NCI-H2227 (cell line): Measurements from ENCODE around the gene GPC4.
"Not testable (repeated sequence)": the region's sequence is repeated elsewhere in the genome, so short reads cannot be mapped to it uniquely, and the experiment has no call there.

Experiments
- DNase-seq: peaks from one replicate; lab custom pipeline; 2025; ENCODE audit not compliant: unreplicated experiment; lab: John Stamatoyannopoulos, UW

Gene GPC4

DNA sequence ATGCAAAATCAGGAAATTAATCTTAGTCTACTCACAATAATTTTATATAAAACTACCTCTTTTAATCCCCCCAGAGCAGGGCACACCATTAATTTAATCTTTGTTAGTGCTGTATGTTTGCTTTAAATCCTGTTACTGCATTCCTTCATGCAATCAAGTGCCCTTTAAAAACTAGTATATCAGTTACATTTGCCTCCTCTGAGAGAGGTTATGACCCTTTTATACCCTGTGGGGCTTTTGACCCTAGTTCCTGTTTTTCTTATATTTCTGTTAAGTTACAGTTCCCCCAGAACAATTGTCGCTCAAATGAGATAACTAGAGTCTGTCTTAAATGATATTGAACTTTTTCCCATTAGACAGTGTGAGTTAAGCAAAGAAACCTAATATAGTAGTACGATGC lies 46.2 kb downstream of the GPC4 start:
- DNase-seq: no peak

DNA sequence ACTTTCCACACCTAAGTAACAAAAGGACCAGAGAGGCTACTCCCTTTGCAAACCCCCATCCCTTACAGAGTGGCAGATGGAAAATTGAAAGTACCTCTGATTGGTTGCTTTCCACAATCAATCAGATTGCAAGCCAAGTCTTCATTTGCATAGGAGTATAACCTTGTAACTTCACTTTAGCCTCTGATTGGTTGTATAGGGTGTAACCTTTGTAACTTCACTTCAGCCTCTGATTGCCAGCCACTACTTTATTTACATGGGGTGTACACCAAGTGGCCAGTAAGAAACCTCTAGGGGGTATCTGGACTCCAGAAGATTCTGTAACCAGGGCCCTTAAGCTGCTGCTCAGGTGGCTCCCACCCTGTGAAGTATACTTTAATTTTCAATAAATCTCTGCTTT lies 48.6 kb downstream of the GPC4 start:
- no peak for DNase-seq

GRCh38 chrX:133365871-133366611 lies 49.2 kb downstream of the GPC4 start:
- DNase-seq: no peak

DNA sequence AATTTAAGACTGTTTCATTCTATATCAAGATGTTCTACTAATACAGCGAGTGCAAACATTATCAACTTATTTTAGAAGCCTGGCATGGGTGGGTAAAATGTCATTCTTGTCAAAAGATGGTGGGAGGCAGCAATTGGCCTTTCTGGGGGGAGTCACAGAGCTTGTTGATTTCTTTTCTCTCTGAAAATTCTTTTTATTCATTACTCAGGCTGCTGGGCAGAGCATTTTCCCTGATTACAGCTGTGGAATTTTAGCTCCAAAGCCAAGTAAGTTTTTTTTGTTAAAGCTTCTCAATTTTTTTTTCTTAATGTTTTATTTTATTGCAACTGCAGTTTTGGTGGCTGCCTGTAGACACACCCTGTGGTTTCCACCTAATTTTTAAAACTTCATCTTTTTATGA lies 50.4 kb downstream of the GPC4 start:
- no peak for DNase-seq

DNA sequence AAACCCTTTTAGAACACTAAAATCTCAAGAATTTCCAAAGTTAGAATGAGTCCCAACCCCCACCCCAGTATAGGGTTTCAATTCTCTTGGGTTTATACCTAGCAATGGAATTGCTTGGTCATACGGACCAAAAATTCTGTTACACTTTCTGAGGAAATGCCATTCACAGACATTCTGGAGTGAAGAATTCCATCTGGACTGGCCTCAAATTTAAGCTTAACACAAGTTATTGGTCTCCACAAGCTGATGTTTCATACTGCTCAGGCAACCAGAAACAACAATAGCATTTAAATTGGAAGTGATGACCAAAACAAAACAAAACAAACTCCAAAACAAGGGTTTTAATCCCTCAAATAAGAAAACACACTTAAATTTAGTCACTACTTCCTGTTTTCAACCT lies 51.1 kb downstream of the GPC4 start:
- DNase-seq: no peak

DNA sequence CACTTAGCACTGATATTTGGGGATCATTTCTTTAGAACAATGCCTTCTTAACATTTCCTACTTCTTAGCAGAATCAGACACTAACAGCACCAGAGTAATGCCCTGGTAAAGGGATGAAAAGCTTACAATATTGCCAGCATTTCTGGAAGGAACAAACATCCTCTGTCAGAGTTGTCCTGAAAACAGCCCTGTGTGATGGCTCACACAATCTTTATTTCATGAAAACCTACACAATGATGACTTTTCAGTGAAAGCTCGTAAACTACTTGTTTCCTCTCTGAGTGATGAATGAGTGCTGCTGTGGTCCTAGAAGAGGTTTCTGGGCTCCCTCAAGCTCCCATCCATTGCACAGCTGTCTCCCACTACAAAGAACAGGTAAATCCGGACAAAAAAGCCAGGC lies 52.8 kb downstream of the GPC4 start:
- no peak for DNase-seq

DNA sequence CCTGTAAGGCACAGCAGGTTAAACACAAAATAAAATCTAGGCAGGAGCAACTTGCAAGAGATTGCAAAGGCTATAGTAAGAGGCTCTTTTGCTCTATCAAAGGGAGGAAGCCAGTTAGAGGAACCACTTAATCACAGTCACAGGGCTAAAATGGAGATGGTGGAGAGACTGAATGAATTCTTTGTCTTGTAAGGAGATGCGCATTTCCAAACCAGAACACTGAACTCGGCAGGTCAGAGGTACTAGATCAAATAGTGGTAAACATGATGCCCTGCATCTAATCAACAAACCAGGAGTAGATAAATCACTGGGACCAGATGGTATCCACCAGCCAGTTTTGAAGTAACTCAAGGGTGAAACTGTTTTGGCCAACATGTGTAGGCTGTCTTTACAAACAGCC lies 55.8 kb downstream of the GPC4 start:
- DNase-seq: no peak

- DNase-seq: no peak
Measured at GRCh38 chrX:133353233-133353632, 62.1 kb downstream of the GPC4 start.

- DNase-seq: peak; percentile 9
Measured at GRCh38 chrX:133350751-133351150, 64.5 kb downstream of the GPC4 start.

DNA sequence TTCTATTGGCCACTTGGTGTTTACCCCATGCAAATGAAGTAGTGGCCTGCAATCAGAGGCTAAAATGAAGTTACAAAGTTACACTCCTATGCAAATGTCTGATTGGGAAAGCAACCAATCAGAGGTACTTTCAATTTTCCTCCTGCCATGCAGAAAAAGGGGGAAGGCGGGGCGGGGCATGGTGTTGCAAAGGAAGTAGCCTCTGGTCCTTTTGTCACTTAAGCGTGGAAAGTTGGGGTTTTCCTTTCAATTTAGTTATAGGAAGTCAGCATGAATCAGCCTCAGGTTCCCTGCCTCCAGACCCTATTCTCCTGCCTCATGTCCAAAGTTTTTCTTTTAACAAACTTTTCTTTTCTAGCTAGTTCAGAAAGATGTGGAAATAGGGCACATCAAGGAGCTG lies 69.3 kb downstream of the GPC4 start:
- no peak for DNase-seq

- DNase-seq: no peak
Measured at GRCh38 chrX:133339566-133339965, 75.7 kb downstream of the GPC4 start.

DNA sequence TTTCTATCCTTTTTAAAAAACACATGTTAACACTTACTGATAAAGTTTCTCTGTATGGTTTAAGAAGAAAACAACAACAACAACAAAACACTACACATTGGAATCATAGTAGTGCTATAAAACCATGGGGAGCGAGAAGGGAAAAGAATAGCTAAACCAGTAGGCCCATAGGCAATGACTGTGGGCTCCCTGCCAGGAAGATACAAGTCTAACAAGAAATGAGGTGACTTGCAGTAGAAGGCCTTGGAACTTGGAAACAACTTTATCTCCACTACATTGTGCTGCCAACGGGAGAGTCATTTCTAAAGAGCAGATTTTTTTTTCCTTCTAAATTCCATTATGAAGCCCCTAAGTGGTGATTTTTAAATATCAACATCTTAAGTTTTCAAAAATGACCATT lies 78.0 kb downstream of the GPC4 start:
- DNase-seq: no peak

- DNase-seq: no peak
Measured at GRCh38 chrX:133335027-133335426, 80.3 kb downstream of the GPC4 start.

DNA sequence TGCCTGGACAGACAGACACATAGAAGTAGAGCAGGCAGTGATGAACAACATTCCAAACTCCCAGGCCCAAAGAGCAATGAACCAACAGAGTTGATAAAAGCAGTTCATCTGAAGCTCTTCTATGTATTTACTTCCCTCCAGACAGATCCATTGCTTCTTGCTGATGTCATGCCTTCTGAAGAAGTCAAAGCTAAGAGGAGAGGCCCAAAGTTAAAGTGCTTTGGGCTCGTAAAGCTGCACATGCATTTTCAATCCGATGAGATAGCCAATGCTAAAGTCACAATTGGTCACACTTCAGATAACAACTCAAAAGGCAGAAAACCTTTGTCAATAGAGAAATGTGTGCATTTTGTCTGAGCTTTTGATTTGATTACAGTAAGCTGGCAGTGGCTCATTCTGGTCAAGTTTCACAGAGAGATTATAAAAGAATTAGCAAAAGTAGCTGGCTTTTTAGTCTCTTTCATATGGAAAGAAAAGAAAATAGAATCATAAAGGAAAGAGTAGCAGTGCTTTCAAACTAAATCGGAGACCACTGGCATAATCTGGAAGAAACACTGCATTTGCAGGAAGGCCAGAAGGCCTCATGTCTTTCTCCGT lies 82.0 kb downstream of the GPC4 start:
- no peak for DNase-seq

- DNase-seq: no peak
Measured at GRCh38 chrX:133332737-133333136, 82.6 kb downstream of the GPC4 start.

- DNase-seq: no peak
Measured at GRCh38 chrX:133330956-133331355, 84.3 kb downstream of the GPC4 start.

DNA sequence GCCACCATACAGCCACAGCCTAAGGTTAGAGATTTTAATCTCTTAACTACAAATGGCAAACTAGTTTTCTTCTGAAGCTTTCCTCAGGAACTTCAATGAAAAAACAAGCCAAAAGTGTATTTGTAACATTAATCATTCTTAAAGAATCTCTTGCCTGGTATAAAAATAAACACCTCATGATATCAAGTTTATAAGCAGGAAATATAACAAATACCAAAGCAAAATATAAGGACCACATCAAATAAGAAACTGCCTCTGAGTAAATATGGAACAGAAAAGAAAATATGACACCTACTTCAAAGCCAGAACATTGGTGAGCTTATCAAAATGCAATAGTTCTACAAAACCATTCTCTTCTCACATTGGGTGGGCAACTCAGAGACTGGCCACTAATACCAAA lies 89.9 kb downstream of the GPC4 start:
- no peak for DNase-seq

- DNase-seq: no peak
Measured at GRCh38 chrX:133323431-133323830, 91.9 kb downstream of the GPC4 start.

DNA sequence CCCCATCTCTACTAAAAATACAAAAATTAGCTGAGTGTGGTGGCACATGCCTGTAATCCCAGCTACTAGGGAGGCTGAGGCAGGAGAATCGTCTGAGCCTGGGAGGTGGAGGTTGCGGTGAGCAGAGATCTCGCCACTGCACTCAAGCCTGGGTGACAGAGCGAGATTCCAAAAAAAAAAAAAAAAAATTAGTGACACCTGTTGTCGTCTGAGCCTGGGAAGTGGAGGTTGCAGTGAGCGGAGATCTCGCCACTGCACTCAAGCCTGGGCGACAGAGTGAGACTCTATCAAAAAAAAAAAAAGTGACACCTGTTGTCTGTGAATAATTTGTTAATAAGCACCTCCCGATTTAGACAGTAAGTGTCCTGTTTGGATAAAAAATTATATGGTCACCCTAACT lies 93.0 kb downstream of the GPC4 start:
- DNase-seq: not testable (repeated sequence)

GRCh38 chrX:133321451-133321850 lies 93.8 kb downstream of the GPC4 start:
- DNase-seq: no peak

DNA sequence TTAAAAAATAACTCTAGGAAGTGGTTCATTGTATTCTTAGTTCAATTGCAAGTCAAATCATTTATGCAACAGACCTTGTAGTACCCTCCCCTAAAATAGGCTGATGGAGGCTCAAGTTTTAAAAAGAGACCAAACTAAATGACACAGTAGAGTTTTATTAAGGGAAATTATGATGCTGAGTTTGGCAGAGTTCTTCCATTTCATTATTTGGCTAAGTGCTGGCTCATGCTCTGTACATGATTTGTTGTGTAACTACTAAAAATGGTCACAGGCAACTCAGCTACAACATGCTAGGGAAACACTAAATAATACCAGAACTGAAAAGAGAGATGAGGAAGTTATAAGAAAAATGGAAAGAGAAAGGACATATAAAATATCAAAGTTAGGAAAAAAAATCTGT lies 101.0 kb downstream of the GPC4 start:
- no peak for DNase-seq

DNA sequence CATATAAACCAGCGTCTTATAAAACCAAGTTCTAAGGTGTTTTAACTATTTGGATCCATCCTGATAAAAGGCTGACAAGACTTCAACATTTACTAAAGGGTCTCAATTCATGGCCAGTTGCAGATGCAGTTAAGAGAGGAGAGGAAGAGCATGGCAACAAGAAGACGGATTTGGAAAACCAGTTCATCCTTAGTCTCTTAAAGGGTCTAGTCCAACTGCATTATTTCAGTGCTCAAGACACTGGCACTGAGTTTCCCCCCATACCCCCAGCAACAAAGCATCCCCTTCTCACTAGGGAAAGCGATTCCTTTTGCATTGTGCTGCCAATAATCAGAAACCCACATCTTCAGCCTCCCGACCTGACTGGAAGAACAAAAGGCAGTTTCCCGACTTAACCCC lies 106.8 kb downstream of the GPC4 start:
- DNase-seq: no peak
